ENCODE data around the gene FRMD6. TPM values are rescaled to one million over a fixed set of nuclear protein-coding genes. Genes with fewer than 3 reads are reported as not detected.

Gene FRMD6
- total RNA-seq, 1 experiment from 2014 or later = 11.4 TPM

- Histone ChIP-seq H3K9ac (ENCODE audit: low read length) (no peak overlapping the region), H3K9me2 (ENCODE audit: insufficient read depth) (no peaks in the 10 kb centered on the region), H3K4me1 (ENCODE audit: control insufficient read depth in 1 of 2, insufficient read depth in 2 of 2, low read length in 2 of 2) (no peaks in the 10 kb centered on the region), H3K4me2 (ENCODE audit: low read length) (no peak overlapping the region), H2AFZ (ENCODE audit: low read depth, low read length, poor library complexity, severe bottlenecking) (no peak overlapping the region), H4K20me1 (ENCODE audit: insufficient read depth) (no peaks in the 10 kb centered on the region), H3K27me3 (ENCODE audit: insufficient read depth, low read length) (no peaks in the 10 kb centered on the region), H3K4me3 (replicated peaks in 1 of 2; ENCODE audit: low read depth in 1 of 2, low read length in 2 of 2) (no peak overlapping the region), H3K36me3 (ENCODE audit: control insufficient read depth in 1 of 2, insufficient read depth in 2 of 2, low read length in 2 of 2) (no peaks in the 10 kb centered on the region), H3K9me3 (ENCODE audit: control insufficient read depth in 1 of 2, insufficient read depth in 1 of 2, low read depth in 1 of 2, low read length in 2 of 2) (no peaks in the 10 kb centered on the region), H3K27ac (ENCODE audit: low read depth, low read length) (no peak overlapping the region), H3K79me2 (ENCODE audit: insufficient read depth, low read length) (no peaks in the 10 kb centered on the region)
- RAD21 ChIA-PET (ENCODE audit: low non-redundant PET in 1 of 2, low total read pairs in 2 of 2, uncharacterized antibody in 2 of 2, unreplicated experiment in 2 of 2) = no interaction called here
- POLR2A ChIA-PET = no interaction called here
- BruUV-seq (replicated peaks) = no TSS peak
- CTCF ChIA-PET = no interaction called here
- ATAC-seq (no peak), DNase-seq (ENCODE audit: low read depth, low spot score) (no peak)
- intact Hi-C loops (cut with micrococcal nuclease) = no loop called here
- no peak for TF ChIP-seq EZH2phosphoT487 (IDR thresholded peaks at IDR 0.05; ENCODE audit: borderline replicate concordance)
These were observed 40.9 kb downstream of the FRMD6 start for GRCh38 chr14:51692646-51693045.

DNA sequence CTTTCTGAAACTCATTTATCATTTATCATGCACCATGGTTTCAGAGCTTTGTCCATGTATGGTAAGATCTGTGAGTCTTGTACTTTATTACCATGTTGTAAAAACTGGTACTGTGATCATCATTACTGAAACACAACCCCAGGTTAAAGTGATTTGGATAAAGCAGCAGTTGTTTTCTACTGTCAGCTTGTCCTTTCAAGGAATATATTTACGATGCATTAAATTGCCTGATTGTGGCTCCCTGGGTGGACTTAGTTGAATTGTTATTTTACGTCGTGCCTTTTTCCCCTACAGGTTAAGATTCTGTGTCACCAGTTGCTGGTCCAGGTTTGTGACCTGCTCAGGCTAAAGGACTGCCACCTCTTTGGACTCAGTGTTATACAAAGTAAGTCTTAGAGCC lies 46.1 kb downstream of the FRMD6 start:
- Histone ChIP-seq H3K79me2 (ENCODE audit: insufficient read depth, low read length) (no peaks in the 10 kb centered on the region), H3K4me2 (ENCODE audit: low read length) (no peak overlapping the region), H3K36me3 (ENCODE audit: control insufficient read depth in 1 of 2, insufficient read depth in 2 of 2, low read length in 2 of 2) (no peaks in the 10 kb centered on the region), H3K4me3 (replicated peaks in 1 of 2; ENCODE audit: low read depth in 1 of 2, low read length in 2 of 2) (no peak overlapping the region), H4K20me1 (ENCODE audit: insufficient read depth) (no peaks in the 10 kb centered on the region), H3K27me3 (ENCODE audit: insufficient read depth, low read length) (no peaks in the 10 kb centered on the region), H3K27ac (ENCODE audit: low read depth, low read length) (no peak overlapping the region), H3K4me1 (ENCODE audit: control insufficient read depth in 1 of 2, insufficient read depth in 2 of 2, low read length in 2 of 2) (no peaks in the 10 kb centered on the region), H3K9ac (ENCODE audit: low read length) (no peak overlapping the region), H3K9me3 (ENCODE audit: control insufficient read depth in 1 of 2, insufficient read depth in 1 of 2, low read depth in 1 of 2, low read length in 2 of 2) (no peaks in the 10 kb centered on the region), H3K9me2 (ENCODE audit: insufficient read depth) (no peaks in the 10 kb centered on the region), H2AFZ (ENCODE audit: low read depth, low read length, poor library complexity, severe bottlenecking) (no peak overlapping the region)
- CTCF ChIA-PET = no interaction called here
- intact Hi-C loops (cut with micrococcal nuclease) = no loop called here
- POLR2A ChIA-PET = interaction anchor here (1.0 kb wide), 1 partner anchor 46 kb away, joined by 4 read pairs; the partner anchor contains the start of gene FRMD6
- DNase-seq (ENCODE audit: low read depth, low spot score) = no peak
- RAD21 ChIA-PET (ENCODE audit: low non-redundant PET in 1 of 2, low total read pairs in 2 of 2, uncharacterized antibody in 2 of 2, unreplicated experiment in 2 of 2) = no interaction called here
- ATAC-seq = no peak
- TF ChIP-seq, protein P1, sequence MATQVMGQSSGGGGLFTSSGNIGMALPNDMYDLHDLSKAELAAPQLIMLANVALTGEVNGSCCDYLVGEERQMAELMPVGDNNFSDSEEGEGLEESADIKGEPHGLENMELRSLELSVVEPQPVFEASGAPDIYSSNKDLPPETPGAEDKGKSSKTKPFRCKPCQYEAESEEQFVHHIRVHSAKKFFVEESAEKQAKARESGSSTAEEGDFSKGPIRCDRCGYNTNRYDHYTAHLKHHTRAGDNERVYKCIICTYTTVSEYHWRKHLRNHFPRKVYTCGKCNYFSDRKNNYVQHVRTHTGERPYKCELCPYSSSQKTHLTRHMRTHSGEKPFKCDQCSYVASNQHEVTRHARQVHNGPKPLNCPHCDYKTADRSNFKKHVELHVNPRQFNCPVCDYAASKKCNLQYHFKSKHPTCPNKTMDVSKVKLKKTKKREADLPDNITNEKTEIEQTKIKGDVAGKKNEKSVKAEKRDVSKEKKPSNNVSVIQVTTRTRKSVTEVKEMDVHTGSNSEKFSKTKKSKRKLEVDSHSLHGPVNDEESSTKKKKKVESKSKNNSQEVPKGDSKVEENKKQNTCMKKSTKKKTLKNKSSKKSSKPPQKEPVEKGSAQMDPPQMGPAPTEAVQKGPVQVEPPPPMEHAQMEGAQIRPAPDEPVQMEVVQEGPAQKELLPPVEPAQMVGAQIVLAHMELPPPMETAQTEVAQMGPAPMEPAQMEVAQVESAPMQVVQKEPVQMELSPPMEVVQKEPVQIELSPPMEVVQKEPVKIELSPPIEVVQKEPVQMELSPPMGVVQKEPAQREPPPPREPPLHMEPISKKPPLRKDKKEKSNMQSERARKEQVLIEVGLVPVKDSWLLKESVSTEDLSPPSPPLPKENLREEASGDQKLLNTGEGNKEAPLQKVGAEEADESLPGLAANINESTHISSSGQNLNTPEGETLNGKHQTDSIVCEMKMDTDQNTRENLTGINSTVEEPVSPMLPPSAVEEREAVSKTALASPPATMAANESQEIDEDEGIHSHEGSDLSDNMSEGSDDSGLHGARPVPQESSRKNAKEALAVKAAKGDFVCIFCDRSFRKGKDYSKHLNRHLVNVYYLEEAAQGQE (IDR thresholded peaks at IDR 0.05; ENCODE audit: low read depth) = no peak
- no peak for TF ChIP-seq SIN3A (IDR thresholded peaks at IDR 0.05; ENCODE audit: low read depth)
- TF ChIP-seq FOSL1 (IDR thresholded peaks at IDR 0.05; ENCODE audit: low read depth) = no peak
- no peak for TF ChIP-seq EZH2 (IDR thresholded peaks at IDR 0.05)
- TF ChIP-seq CEBPB (IDR thresholded peaks at IDR 0.05; ENCODE audit: low read depth) = no peak
- no peak for TF ChIP-seq SP1 (IDR thresholded peaks at IDR 0.05; ENCODE audit: low read depth)
- no peak for TF ChIP-seq POLR2AphosphoS5 (IDR thresholded peaks at IDR 0.05; ENCODE audit: low read depth, low read length)
- TF ChIP-seq YY1 (IDR thresholded peaks at IDR 0.05; ENCODE audit: extremely low read depth, insufficient replicate concordance, low read depth, low read length) = no peak
- TF ChIP-seq EGR1 (IDR thresholded peaks at IDR 0.05; ENCODE audit: low read depth) = no peak
- TF ChIP-seq ZFX (IDR thresholded peaks at IDR 0.05) = no peak
- TF ChIP-seq TCF7L2 (IDR thresholded peaks at IDR 0.05; ENCODE audit: borderline replicate concordance, extremely low read depth, insufficient read depth, insufficient read length) = no peak
- no peak for TF ChIP-seq JUND (IDR thresholded peaks at IDR 0.05)
- TF ChIP-seq ELF1 (IDR thresholded peaks at IDR 0.05; ENCODE audit: borderline replicate concordance, low read depth) = no peak
- BruUV-seq (replicated peaks) = no TSS peak

Data from HCT116 (cell line).